GM23248 (cell line): ENCODE measurements around the gene PLAU.

Experiments used
- EZH2 ChIP-seq: fragments of 200-600 bp; sonication (generic); IDR thresholded peaks from 2 replicates; pipeline ENCODE4 v1.6.1; 2018; ENCODE audit warnings: antibody characterized with exemption, mild to moderate bottlenecking; ENCODE audit not compliant: insufficient read depth, poor library complexity, severe bottlenecking
- EZH2phosphoT487 ChIP-seq: fragments of 200-600 bp; sonication (generic); IDR thresholded peaks from 2 replicates; pipeline ENCODE4 v1.6.1; 2018; ENCODE audit warnings: antibody characterized with exemption, moderate library complexity, mild to moderate bottlenecking, low read depth; ENCODE audit not compliant: insufficient read depth

GRCh38 chr10:73967022-73967429, 56.1 kb downstream of the PLAU start:
- TF ChIP-seq EZH2 (no peak), EZH2phosphoT487 (no peak)
